NCI-H446 (cell line): ENCODE results near the gene POC1B.

Experiments used
- DNase-seq, 2 experiments: peaks; one replicate each; lab custom pipeline; 2025; lab: John Stamatoyannopoulos, UW

Gene POC1B

GRCh38 chr12:89497005-89497404, 28.8 kb downstream of the POC1B start:
- DNase-seq = no peak

- no peak for DNase-seq
Measured at GRCh38 chr12:89494411-89495231, 31.2 kb downstream of the POC1B start.

- DNase-seq = no peak
Measured at GRCh38 chr12:89493670-89494302, 32.1 kb downstream of the POC1B start.

DNA sequence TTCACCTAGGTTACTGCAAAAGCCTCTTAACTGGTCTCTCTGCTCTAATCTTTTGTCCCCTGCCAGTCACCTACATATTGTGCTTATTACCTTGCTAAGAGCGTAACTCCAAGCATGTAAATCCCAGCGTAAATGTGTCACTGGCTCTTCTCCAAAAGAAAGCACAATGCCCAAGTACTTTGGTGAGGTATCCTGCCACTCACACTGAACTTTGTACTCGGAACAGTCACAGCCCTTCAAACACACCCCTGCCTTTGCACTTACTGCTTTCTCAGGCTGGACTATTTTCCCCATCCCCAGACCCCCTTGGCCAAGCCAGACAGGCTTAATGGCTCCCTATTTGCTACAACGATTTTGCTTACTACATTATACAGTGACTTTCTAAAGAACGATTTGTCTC, 33.0 kb downstream of the POC1B start:
- no peak for DNase-seq

DNA sequence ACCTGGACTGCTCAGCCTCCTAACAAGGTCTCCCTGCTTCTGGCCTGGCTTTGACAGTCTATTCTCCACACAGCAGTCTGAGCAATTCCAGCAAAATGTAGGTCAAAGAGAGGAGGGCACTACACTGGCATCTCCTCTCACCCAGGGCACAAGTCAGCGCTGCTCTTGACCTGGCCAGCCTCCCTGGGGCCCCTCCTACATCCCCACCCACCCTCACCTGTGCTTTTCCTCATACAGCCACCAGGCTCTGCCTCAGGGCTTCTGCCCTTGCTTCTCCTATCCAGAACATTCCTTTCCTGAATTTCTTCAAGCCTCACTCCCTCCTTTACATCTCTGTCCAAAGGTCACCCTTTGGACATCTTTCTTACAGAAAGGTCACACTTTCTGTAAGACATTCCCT, 34.9 kb downstream of the POC1B start:
- DNase-seq = no peak

GRCh38 chr12:89486264-89486663, 39.6 kb downstream of the POC1B start:
- no peak for DNase-seq

DNA sequence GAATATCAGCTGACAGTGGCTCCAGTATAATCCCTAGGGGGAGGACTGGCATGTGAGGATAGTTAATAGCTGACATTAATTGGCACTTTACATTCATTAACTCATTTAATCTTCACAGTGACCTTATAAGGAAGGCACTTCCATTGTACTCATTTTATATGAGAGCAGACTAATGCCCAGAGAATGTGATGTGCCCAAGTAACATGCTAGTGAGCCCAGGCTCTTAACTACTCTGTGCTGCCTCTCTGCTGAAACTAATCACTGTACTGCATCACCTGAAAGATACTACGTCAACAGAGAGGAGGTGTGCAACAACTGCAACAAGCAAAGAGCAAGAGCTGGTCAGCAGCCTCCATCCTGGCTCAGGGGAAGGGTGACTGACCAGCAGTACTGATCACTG, 41.4 kb downstream of the POC1B start:
- DNase-seq = no peak

DNA sequence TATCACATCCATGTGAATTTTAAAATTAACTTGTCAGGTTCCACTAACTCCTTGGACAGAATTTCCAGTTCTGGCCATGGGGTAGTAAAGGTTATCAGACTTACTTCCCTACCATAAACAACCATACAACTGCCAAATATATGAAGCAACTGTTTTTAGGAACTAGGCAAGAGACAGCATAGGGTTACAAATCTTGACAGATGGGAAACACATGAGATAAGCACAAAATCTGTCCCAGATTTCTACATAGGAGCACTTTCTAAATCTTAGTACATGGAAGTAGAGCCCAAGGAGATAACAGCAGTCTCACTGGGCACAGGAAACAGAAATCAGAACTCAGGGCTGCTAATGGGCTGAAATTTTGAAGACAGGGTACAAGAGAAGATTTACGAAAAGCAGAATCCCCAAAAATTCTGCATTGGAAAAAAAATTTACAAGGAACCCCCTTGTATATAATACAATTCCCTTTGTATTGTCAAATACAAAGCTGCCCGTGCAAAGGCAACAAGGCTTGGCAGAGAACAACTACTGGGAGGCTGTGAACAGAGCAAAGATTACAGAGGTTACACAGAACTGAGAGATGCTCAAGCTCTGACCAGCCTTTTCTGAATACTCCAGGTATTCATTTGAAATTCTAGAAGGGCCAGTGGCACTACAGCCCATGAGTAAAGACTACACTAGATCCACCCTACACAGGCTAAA, 44.5 kb downstream of the POC1B start:
- DNase-seq = no peak

DNA sequence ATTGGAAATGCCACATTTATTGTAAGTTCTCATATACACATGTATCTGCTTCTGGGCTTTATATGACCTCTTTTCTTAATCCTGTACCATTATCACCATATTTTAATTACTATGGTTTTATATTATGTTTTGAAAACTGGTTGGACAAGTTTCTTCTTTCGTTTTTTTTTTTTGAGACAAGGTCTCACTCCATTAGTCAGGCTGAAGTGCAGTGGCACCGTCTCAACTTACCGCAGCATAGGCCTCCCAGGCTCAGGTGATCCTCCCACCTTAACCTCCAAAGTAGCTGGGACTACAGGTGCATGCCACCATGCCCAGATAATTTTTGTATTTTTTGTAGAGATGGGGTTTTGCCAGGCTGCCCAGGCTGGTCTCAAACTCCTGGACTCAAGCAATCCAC, 45.9 kb downstream of the POC1B start:
- no peak for DNase-seq

DNA sequence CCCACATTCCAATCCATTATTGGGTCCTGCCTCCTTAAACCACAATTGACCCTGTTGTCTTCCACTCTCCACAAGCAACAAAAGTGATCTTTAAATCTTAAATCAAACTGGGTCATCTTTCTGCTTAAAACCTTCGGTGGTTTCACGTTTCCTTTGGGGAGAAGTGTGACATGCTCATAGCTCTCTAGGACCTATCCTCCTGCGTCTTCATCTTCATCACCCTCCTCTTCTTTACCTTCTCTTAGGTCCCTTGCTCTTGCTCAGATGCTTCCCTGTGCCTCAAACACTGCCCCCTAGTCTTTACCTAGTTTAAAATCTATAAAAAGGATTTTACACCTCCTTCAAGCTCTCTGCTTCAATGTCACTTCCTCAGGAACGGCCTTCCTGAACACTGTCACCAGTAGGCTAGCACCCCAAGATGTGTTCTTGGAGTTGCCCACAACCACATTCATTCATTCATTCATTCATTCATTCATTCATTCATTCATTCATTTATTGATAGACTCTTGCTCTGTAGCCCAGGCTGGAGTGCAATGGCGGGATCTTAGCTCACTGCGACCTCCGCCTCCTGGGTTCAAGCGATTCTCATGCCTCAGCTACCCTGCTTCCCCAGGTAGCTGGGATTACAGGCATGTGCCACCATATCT, 48.1 kb downstream of the POC1B start:
- no peak for DNase-seq

DNA sequence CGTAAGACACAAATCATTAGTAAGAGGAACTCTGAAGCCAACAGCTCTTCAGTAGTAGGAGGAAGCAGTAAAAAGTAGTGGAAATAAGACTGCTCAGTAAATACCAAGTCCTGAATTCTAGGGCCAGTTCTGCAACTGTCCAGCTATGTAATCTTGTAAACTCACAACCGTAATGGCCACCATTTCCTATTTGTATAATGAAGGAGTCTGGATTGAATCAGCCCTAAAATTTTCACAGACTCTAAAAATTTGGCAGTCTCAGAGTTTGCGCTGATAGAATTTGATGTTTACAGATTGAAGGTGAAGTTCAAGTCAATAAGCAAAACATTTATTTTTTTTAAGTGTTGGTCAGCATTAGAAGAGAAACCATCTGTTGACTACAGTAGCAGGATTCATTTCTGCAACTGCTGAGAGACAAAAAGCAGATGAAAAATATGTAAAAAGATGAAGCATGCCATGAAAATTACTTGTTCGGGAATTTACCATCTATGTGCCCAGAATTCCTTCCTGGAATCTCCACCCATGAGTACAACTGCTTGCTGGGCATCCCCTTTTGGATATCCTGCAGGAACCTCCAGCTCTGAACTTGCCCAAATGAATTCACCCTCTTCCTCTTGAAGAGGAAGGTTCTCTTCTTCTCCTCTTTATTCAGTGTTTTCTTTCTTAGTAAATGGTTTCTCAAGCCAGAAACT, 48.8 kb downstream of the POC1B start:
- no peak for DNase-seq

- DNase-seq = no peak
Measured at GRCh38 chr12:89476232-89476631, 49.6 kb downstream of the POC1B start.

DNA sequence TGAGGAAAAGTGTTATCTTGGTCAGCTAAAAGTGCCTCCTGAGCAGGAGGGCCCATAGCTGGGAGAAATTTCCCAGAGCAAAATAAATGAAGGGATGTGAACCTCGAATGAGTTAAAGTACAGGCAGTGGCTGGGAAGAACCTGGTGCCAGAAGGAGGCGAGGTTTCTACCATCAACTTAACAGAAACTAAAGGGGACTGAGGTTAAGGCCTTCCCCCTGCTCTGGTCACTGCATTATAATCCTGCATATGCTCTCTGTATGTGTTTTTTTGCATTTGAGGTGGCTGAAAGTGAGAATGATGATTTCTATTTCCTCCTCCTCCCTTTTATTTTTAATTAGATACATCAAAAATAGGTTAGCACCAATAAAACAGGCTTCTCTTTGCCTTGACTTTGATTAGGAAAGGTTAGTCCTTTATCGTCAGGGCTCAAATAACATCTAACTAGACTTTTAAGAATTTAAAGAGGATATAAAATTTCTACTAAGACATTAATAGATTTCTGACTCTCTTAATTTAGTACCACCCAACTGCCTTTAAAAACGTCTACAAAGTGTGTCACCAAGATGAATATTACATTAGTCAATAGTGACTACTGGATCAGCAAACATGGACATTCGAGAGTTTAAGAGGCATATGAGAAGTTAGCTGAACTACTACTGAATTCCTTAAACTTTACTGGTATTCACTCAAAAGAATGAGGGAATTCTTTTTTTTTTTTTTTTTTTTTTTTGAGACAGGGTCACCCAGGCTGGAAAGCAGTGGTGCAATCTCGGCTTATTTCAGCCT, 50.5 kb downstream of the POC1B start:
- no peak for DNase-seq

DNA sequence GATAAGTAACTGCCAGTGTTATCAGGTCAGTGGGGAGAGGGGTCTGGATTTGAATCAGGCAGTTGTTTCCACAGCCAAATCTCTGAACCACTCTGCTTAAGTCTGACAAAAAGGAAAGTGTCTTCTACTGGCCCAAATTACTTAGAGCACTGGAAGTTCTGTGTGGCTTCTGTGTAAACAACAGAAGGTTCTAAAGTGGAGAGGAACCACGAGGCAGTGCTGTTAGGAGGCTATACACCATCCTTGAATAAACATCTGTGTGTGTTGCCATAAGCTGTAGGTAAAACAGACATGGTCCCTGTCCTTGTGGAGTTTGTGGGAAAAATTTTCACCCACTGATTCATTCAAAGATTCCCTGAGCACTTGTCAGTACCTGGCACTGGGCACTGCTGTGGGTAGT, 51.2 kb downstream of the POC1B start:
- DNase-seq = no peak

DNA sequence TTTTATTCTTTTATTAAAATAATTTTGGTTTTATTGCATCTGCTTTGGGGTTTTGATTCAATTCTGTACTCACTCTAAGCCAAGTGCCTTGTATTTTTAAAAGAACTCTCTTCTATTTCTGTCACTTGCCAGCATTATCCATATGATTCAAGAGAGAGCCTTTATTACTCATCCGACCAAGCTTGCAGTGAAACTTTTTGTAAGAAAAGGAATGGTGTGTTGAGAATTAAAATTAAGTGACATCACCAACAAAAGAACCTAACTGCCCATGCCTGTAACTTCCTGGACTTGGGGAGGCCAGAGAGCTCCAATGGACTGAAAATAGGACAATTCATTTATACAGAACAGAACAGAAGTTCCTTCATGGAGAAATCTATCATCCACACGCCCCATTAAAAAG, 53.3 kb downstream of the POC1B start:
- no peak for DNase-seq

- peak in 1 of 2 experiments; percentile 45 for DNase-seq
Measured at GRCh38 chr12:89470741-89471509, 54.9 kb downstream of the POC1B start.

GRCh38 chr12:89469361-89469760, 56.5 kb downstream of the POC1B start:
- DNase-seq = no peak

GRCh38 chr12:89468648-89469326, 57.1 kb downstream of the POC1B start:
- DNase-seq = no peak

DNA sequence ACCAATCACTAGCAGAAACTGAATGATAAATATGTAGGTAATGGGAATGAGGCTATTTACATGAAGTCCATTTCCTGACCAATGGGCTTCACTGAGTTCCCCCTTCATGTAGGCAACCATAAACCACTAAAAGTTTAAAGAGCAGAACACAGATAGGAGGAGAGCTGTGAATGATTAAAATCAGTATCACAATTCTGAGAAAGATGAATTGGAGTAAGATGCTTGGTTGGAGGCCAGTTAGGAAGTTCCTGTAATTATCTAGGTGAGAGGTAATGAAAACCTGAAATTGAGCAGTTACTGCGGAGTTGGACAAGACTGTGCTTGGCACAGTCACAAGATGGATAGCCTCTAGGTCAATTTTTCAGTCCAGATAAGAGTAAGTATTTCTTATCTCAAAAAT, 57.8 kb downstream of the POC1B start:
- no peak for DNase-seq
